Measurements from ENCODE around the gene IRF9.

IRF9 gene

GRCh38 chr14:24179294-24179960, 18.4 kb downstream of the IRF9 start:
- no peak for DNase-seq

- DNase-seq, result no peak
Observed at GRCh38 chr14:24179961-24180796, 19.1 kb downstream of the IRF9 start.

- no peak for DNase-seq
Observed at GRCh38 chr14:24181371-24182077, 20.5 kb downstream of the IRF9 start.

GRCh38 chr14:24182110-24182882, 21.2 kb downstream of the IRF9 start:
- DNase-seq, result no peak

- DNase-seq, result no peak
Observed at GRCh38 chr14:24183014-24183481, 22.0 kb downstream of the IRF9 start.

GRCh38 chr14:24184104-24184970, 23.3 kb downstream of the IRF9 start:
- DNase-seq, result no peak

GRCh38 chr14:24185026-24185425, 24.0 kb downstream of the IRF9 start:
- DNase-seq, result no peak

- no peak for DNase-seq
Observed at GRCh38 chr14:24185741-24186140, 24.7 kb downstream of the IRF9 start.

- DNase-seq, result no peak
Observed at GRCh38 chr14:24186831-24187538, 25.9 kb downstream of the IRF9 start.

GRCh38 chr14:24187539-24187915, 26.5 kb downstream of the IRF9 start:
- no peak for DNase-seq

- DNase-seq, result peak; percentile 93
Observed at GRCh38 chr14:24188251-24189058, 27.4 kb downstream of the IRF9 start, which contains the start of gene IPO4. Gene IPO4 (minus strand): TSS chr14:24188816. CDS start chr14:24188787, 29 bp downstream.

- DNase-seq, result no peak
Observed at GRCh38 chr14:24189059-24189375, 28.0 kb downstream of the IRF9 start.

GRCh38 chr14:24189460-24189859, 28.4 kb downstream of the IRF9 start:
- no peak for DNase-seq

GRCh38 chr14:24190416-24190815, 29.4 kb downstream of the IRF9 start:
- DNase-seq, result no peak

GRCh38 chr14:24192933-24193332, 31.9 kb downstream of the IRF9 start:
- DNase-seq, result no peak

- no peak for DNase-seq
Observed at GRCh38 chr14:24194186-24194872, 33.3 kb downstream of the IRF9 start.

GRCh38 chr14:24194873-24195185, 33.8 kb downstream of the IRF9 start:
- DNase-seq, result no peak

GRCh38 chr14:24195186-24196070, 34.4 kb downstream of the IRF9 start, which contains the start of gene TM9SF1:
Gene TM9SF1 (minus strand): TSS chr14:24195441. CDS start chr14:24195019, 422 bp downstream.
- peak; percentile 25 for DNase-seq

Measured in NCI-H748 treated with DMSO at 0.1 percent for 48 hours (cell line).